Smooth muscle cell (in vitro differentiated cells): Measurements from ENCODE around the gene UBE3A. TPM values are rescaled to one million over a fixed set of nuclear protein-coding genes. Genes with fewer than 3 reads are reported as not detected.
A peak's percentile ranks its signal among the peaks of the same experiment; 100 is the strongest.

ENCODE experiments used
- DNase-seq: peaks from one replicate; lab custom pipeline; 2025; ENCODE audit not compliant: unreplicated experiment; lab: John Stamatoyannopoulos, UW
- H2AFZ ChIP-seq: fragments of 200-600 bp; sonication (generic); 2 replicates; pipeline ENCODE4 v1.6.0; 2016; ENCODE audit warnings: antibody characterized with exemption, low read depth, mild to moderate bottlenecking
- H3F3A ChIP-seq: fragments of 200-600 bp; sonication (generic); 2 replicates; pipeline ENCODE4 v1.6.0; 2017; ENCODE audit warnings: antibody characterized with exemption, low read depth
- H3K27ac ChIP-seq: fragments of 200-600 bp; sonication (generic); 2 replicates; pipeline ENCODE4 v1.5.1; 2016; ENCODE audit warnings: low read depth, mild to moderate bottlenecking
- H3K27me3 ChIP-seq: fragments of 200-600 bp; sonication (generic); 2 replicates; pipeline ENCODE4 v1.6.1; 2016; ENCODE audit warnings: low read depth, mild to moderate bottlenecking
- H3K36me3 ChIP-seq: fragments of 200-600 bp; sonication (generic); 2 replicates; pipeline ENCODE4 v1.5.1; 2016; ENCODE audit warnings: low read depth
- H3K4me1 ChIP-seq: fragments of 200-600 bp; sonication (generic); 2 replicates; pipeline ENCODE4 v1.5.1; 2016; ENCODE audit warnings: low read depth
- H3K4me2 ChIP-seq: fragments of 200-600 bp; sonication (generic); 2 replicates; pipeline ENCODE4 v1.6.0; 2016; ENCODE audit warnings: mild to moderate bottlenecking
- H3K4me3 ChIP-seq: fragments of 200-600 bp; sonication (generic); 2 replicates; pipeline ENCODE4 v1.5.1; 2016; ENCODE audit warnings: mild to moderate bottlenecking
- H3K79me2 ChIP-seq: fragments of 200-600 bp; sonication (generic); 2 replicates; pipeline ENCODE4 v1.6.0; 2016; ENCODE audit warnings: low read depth, mild to moderate bottlenecking
- H3K9ac ChIP-seq: fragments of 200-600 bp; sonication (generic); 2 replicates; pipeline ENCODE4 v1.6.0; 2016; ENCODE audit warnings: low read depth
- H3K9me3 ChIP-seq: fragments of 200-600 bp; sonication (generic); replicated peaks from 2 replicates; pipeline ENCODE4 v1.5.1; 2016; ENCODE audit warnings: low read depth
- H4K20me1 ChIP-seq: fragments of 200-600 bp; sonication (generic); 2 replicates; pipeline ENCODE4 v1.6.0; 2016; ENCODE audit warnings: low read depth
- WGBS: methylation state at CpG from one replicate; pipeline ENCODE4 v1.1.7; 2016; ENCODE audit warnings: low lambda C conversion rate; 5-methylcytosine and 5-hydroxymethylcytosine counted together
- polyA plus RNA-seq: library from polyadenylated mRNA; unstranded; fragments of >200 nt; fragmentation: Nextera tagmentation; extraction: Ambion mirVana; gene quantifications from 2 replicates; pipeline ENCODE4 v1.2.1, GENCODE V29; 2016
- total RNA-seq: library from RNA; depleted of rRNA; stranded (reverse); fragments of >200 nt; gene quantifications from 2 replicates; pipeline ENCODE4 v1.2.3, GENCODE V29; 2014
- TF ChIP-seq, protein P1 (sequence below): fragments of 200-600 bp; sonication (generic); IDR thresholded peaks from 2 replicates; pipeline ENCODE4 v1.5.1; 2017; ENCODE audit warnings: borderline replicate concordance, mild to moderate bottlenecking, antibody characterized with exemption; ENCODE audit not compliant: insufficient read depth, poor library complexity, severe bottlenecking

The UBE3A gene
- total and polyA plus RNA-seq, 2 experiments from 2014 or later, result 66.6 to 93.9 TPM

DNA sequence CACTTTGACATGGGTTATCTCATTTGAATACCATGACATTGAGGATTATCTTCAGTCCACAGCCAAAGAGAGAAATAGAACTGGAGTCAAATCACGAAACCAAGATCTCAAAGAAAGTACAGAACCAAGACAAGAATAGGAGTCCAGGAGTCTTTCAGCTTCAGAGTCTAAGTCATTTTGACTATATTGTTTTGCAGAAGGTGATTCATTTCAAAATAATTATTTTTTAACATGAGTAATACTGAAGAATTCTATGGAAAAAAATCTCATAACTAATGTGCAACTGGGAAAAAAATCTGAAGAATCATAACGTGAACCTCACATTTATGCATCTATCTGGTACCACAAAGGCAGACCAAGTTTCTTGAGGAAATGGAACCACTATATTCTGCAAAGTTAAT is 60.3 kb downstream of the UBE3A start:
- no peak for DNase-seq
- WGBS, result 97% methylated on average over 2 of the region's 2 CpGs

DNA sequence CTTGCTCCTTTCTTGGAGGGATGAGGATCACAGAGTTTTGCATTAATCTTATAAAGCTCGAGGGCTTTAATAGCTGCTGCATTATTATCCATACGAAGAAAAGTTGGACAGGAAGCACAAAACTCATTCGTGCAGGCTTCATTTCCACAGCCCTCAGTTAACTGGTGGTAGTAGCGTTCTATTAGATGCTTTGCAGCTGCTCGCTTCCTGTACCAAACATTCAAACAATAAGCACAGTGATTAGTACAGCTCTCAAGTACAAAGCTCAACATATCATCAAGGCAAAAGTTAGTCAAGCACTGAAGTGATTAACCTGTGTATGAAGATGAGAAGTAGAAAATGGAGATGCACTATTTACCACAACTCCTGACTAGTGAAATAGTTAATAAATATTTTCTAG is 63.3 kb downstream of the UBE3A start:
- H2AFZ ChIP-seq, result no peak overlapping the region
- no peaks in the 10 kb centered on the region for H3K9me3 ChIP-seq
- H3K36me3 ChIP-seq, result peaks cover 24% of the 10 kb centered on the region
- no peak for DNase-seq
- no peaks in the 10 kb centered on the region for H3K4me1 ChIP-seq
- peaks cover 67% of the 10 kb centered on the region for H3K79me2 ChIP-seq
- 93% methylated on average over 5 of the region's 5 CpGs for WGBS
- H3K4me3 ChIP-seq, result no peak overlapping the region
- no peaks in the 10 kb centered on the region for H3F3A ChIP-seq
- H3K4me2 ChIP-seq, result no peak overlapping the region
- TF ChIP-seq, protein P1, sequence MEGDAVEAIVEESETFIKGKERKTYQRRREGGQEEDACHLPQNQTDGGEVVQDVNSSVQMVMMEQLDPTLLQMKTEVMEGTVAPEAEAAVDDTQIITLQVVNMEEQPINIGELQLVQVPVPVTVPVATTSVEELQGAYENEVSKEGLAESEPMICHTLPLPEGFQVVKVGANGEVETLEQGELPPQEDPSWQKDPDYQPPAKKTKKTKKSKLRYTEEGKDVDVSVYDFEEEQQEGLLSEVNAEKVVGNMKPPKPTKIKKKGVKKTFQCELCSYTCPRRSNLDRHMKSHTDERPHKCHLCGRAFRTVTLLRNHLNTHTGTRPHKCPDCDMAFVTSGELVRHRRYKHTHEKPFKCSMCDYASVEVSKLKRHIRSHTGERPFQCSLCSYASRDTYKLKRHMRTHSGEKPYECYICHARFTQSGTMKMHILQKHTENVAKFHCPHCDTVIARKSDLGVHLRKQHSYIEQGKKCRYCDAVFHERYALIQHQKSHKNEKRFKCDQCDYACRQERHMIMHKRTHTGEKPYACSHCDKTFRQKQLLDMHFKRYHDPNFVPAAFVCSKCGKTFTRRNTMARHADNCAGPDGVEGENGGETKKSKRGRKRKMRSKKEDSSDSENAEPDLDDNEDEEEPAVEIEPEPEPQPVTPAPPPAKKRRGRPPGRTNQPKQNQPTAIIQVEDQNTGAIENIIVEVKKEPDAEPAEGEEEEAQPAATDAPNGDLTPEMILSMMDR, result no peak
- no peak overlapping the region for H3K27ac ChIP-seq
- peaks cover 67% of the 10 kb centered on the region for H4K20me1 ChIP-seq
- H3K27me3 ChIP-seq, result no peaks in the 10 kb centered on the region
- H3K9ac ChIP-seq, result no peak overlapping the region

More for the DNA sequence above, 60.3 kb downstream of the UBE3A start:
- Histone ChIP-seq H3K9ac (no peak overlapping the region), H3K27me3 (no peaks in the 10 kb centered on the region), H4K20me1 (peaks cover 79% of the 10 kb centered on the region), H3K79me2 (peaks cover 93% of the 10 kb centered on the region), H3K4me3 (no peak overlapping the region), H3K9me3 (no peaks in the 10 kb centered on the region), H3F3A (no peaks in the 10 kb centered on the region), H3K36me3 (peaks cover 16% of the 10 kb centered on the region), H3K4me2 (no peak overlapping the region), H2AFZ (no peak overlapping the region), H3K27ac (peak overlapping the region; percentile 13), H3K4me1 (no peaks in the 10 kb centered on the region)
- TF ChIP-seq, protein P1, result no peak

DNA sequence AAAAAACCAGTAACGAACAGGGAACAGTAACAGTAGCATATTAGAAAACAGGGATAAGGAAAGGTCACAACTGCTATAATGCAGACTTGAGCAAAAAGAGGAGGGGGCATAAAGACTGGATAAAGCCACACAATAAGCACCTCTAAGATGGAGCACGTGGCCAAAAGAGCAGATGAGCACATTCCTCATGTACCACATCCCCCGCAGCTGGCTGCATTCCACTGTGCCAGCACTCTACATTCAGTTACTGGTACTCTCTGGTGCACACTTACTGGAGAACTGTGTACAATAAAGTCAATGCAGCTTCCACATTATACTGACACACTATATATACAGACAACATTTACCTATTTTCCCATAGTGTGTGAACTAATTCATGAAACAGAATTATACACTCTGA is 64.7 kb downstream of the UBE3A start:
- peaks cover 56% of the 10 kb centered on the region for H4K20me1 ChIP-seq
- H3K4me2 ChIP-seq, result no peak overlapping the region
- TF ChIP-seq, protein P1, result no peak
- H3K9me3 ChIP-seq, result no peaks in the 10 kb centered on the region
- DNase-seq, result no peak
- H2AFZ ChIP-seq, result no peak overlapping the region
- H3K9ac ChIP-seq, result no peak overlapping the region
- no peaks in the 10 kb centered on the region for H3K27me3 ChIP-seq
- peaks cover 66% of the 10 kb centered on the region for H3K79me2 ChIP-seq
- WGBS, result 92% methylated on average over 3 of the region's 3 CpGs
- H3K36me3 ChIP-seq, result peaks cover 26% of the 10 kb centered on the region
- no peaks in the 10 kb centered on the region for H3F3A ChIP-seq
- no peak overlapping the region for H3K4me3 ChIP-seq
- H3K27ac ChIP-seq, result no peak overlapping the region
- no peaks in the 10 kb centered on the region for H3K4me1 ChIP-seq

DNA sequence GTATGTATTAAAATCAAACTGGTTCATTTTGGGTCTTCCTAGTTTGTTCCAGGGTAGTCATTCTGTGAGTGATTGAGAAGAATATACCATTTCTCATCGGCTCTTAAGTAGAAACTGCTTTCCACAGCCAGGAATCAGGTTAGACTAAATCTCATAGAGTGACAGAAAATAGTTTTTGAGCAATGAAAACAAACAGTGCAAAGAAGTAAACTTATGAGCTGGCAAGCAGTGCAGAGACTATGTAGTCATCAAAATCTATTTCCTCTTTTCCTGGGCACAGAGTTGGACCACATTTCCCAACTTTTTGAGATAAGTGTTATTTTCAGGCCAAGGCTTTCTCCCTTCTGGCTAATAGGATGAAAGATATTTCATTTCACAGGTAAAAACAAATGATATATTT is 66.5 kb downstream of the UBE3A start:
- Histone ChIP-seq H4K20me1 (peaks cover 38% of the 10 kb centered on the region), H3K79me2 (peaks cover 67% of the 10 kb centered on the region), H3K4me2 (no peak overlapping the region), H3K36me3 (peaks cover 26% of the 10 kb centered on the region), H3K27ac (peak overlapping the region; percentile 27), H3K9me3 (no peaks in the 10 kb centered on the region), H3K27me3 (no peaks in the 10 kb centered on the region), H3K4me1 (no peaks in the 10 kb centered on the region), H2AFZ (no peak overlapping the region), H3F3A (no peaks in the 10 kb centered on the region), H3K4me3 (no peak overlapping the region), H3K9ac (no peak overlapping the region)
- TF ChIP-seq, protein P1, result no peak
- no peak for DNase-seq
- 92% methylated on average over 1 of the region's 1 CpG for WGBS
